Spleen (tissue), 7 donors: Measurements from ENCODE around the gene TFE3.

ENCODE experiments used
- POLR2A ChIP-seq, 3 donors: fragments of 450-650 bp; IDR thresholded peaks; one replicate each; pipeline ENCODE4 v1.5.1; 2017; ENCODE audit warnings: antibody characterized with exemption in 3 of 3, mild to moderate bottlenecking in 1 of 3
- TF ChIP-seq, protein P1 (sequence below), 11 experiments: fragments of 200-600 bp in 7 of 11; fragments of 450-650 bp in 4 of 11; sonication (generic) in 4 of 11; IDR thresholded peaks in 8 of 11; conservative IDR thresholded peaks in 3 of 11; 1 replicate in 7 of 11; 2 replicates in 4 of 11; pipeline versions ENCODE4 v1.4.0 to v1.8.0; 2016 to 2021; ENCODE audit warnings: antibody characterized with exemption in 11 of 11, inconsistent platforms in 4 of 11, mild to moderate bottlenecking in 1 of 11
- donor health status: DM: no; HTN: no; CAD: no; lungs with moderate emphysema.
- donor health status: DM: no; HTN: no; CAD: no.
- donor health status: DM: no; HTN: no; CAD: no.

DNA sequence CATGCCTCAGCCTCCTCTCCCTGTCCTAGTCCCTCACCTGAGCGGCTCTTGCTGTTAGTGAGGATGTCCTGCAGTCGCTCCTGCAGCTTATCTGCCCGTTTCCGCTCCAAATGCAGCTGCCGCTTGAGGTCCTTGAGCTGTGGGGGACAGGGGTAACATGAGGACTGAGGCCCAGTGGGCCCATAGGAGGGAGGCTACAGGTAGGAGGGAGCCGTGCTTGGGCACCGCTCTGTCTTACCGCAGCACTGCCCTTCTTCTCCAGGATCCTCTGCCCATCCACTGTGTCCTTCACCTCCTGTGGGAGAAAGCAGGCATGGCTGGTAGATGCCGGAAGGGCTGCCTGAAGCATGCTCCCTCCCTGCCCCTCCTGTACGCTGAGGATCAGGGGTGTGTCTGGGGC lies 62.0 kb downstream of the TFE3 start:
- no peak for TF ChIP-seq POLR2A (IDR thresholded peaks at IDR 0.05)
- TF ChIP-seq, protein P1, sequence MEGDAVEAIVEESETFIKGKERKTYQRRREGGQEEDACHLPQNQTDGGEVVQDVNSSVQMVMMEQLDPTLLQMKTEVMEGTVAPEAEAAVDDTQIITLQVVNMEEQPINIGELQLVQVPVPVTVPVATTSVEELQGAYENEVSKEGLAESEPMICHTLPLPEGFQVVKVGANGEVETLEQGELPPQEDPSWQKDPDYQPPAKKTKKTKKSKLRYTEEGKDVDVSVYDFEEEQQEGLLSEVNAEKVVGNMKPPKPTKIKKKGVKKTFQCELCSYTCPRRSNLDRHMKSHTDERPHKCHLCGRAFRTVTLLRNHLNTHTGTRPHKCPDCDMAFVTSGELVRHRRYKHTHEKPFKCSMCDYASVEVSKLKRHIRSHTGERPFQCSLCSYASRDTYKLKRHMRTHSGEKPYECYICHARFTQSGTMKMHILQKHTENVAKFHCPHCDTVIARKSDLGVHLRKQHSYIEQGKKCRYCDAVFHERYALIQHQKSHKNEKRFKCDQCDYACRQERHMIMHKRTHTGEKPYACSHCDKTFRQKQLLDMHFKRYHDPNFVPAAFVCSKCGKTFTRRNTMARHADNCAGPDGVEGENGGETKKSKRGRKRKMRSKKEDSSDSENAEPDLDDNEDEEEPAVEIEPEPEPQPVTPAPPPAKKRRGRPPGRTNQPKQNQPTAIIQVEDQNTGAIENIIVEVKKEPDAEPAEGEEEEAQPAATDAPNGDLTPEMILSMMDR (IDR thresholded peaks at IDR 0.05 in 8 of 11, conservative IDR thresholded peaks at IDR 0.05 in 3 of 11) = no peak
